B cell (primary cell): ENCODE measurements around the gene EXD3.

ENCODE experiments used
- CTCF ChIP-seq: fragments of 200-600 bp; IDR thresholded peaks from one replicate; pipeline ENCODE4 v1.8.0; 2022; ENCODE audit warnings: antibody characterized with exemption, mild to moderate bottlenecking
- EZH2 ChIP-seq: IDR thresholded peaks from 2 replicates; pipeline ENCODE4 v1.6.1; 2012; ENCODE audit warnings: borderline replicate concordance, low read depth, mild to moderate bottlenecking, moderate library complexity, low read length; ENCODE audit not compliant: insufficient read depth, poor library complexity, severe bottlenecking

DNA sequence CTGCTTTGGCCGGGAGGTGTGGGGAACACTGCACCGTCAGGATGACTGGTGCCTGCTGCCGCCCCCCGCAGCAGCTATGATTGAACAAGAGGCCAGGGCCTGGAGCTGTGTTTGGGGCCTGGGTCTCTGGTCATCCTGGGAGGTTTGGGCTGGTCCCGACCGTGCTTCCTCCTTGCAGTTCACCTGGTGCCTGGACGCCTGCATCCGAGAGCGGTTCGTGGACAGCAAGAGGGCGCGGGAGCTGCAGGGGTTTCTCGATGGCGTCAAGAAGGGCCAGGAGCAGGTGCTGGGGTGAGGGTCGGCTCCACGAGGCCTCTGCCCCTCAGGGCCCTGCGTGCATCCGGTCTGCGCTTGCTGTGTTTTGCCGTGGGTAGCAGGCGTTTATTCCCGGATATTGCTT is 158.9 kb downstream of the EXD3 start:
- TF ChIP-seq CTCF (no peak), EZH2 (no peak)
